ENCODE data around the gene OPHN1.

- TF ChIP-seq CTCF (IDR thresholded peaks at IDR 0.05; ENCODE audit: insufficient read depth, low read depth, low read length) (no peak), EZH2 (IDR thresholded peaks at IDR 0.05; ENCODE audit: insufficient read depth, low read length) (no peak)
Observed at GRCh38 chrX:68429216-68429615, 4.1 kb downstream of the OPHN1 start.
